ENCODE data around the gene GIGYF1.
"Not testable (repeated sequence)": the region's sequence is repeated elsewhere in the genome, so short reads cannot be mapped to it uniquely, and the experiment has no call there.

GIGYF1 gene, protein sequence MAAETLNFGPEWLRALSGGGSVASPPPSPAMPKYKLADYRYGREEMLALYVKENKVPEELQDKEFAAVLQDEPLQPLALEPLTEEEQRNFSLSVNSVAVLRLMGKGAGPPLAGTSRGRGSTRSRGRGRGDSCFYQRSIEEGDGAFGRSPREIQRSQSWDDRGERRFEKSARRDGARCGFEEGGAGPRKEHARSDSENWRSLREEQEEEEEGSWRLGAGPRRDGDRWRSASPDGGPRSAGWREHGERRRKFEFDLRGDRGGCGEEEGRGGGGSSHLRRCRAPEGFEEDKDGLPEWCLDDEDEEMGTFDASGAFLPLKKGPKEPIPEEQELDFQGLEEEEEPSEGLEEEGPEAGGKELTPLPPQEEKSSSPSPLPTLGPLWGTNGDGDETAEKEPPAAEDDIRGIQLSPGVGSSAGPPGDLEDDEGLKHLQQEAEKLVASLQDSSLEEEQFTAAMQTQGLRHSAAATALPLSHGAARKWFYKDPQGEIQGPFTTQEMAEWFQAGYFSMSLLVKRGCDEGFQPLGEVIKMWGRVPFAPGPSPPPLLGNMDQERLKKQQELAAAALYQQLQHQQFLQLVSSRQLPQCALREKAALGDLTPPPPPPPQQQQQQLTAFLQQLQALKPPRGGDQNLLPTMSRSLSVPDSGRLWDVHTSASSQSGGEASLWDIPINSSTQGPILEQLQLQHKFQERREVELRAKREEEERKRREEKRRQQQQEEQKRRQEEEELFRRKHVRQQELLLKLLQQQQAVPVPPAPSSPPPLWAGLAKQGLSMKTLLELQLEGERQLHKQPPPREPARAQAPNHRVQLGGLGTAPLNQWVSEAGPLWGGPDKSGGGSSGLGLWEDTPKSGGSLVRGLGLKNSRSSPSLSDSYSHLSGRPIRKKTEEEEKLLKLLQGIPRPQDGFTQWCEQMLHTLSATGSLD (N-terminal part only)

DNA sequence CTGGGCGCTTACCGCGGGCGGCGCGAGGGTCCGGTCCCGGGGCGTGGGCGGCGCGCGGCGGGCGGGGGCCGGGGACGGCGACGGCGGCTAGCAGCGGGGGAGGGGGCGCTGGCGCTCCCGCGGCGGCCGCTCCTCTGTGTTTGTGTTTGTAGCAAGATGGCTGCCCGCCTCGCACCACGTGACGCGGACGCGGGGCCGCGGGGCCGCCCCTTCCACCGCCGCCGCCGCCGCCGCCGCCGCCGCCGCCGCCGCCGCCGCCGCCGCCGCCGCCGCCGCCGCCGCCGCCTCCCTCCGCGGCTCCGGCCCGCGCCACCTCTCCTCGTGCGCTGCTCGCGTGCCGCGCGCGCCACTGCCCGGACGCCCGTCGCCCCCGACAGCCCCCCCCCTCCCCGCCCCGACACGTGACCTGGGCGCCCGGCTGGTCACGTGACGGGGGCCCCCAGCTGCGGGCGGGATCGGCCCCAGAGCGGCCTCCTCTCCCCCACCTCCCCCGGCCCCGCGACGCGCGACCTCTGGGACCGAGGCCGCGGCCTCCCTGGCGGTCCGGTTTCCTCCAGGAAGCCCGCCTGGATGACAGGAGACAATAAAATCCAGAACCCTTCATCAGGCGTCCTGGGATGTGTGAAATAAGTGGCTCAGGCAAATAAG lies at the start of gene GIGYF1:
Gene GIGYF1, minus strand, starts transcription at position 153 of the 648 bp plus-strand sequence. CDS start 6,012 bp downstream, outside the sequence.
- DNase-seq, result peak; percentile 46

DNA sequence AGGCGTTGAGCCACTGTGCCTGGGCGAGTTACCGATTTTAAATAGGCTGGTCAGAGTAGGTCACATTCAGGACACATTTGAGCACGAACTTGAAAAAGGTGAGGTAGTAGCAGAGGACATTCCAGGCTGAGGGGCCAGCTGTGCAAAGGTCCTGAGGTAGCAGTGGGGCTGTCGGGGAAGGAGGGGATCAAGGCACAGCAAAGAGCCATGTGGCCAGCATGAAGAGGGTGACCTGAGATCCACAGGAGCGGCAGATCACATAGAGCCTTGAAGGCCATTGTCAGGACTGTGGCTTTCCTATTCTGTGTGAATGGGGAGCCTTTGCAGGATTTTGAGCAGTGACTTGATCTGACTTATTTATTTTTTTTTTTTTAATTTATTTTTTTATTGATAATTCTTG lies 45.9 kb upstream of the GIGYF1 start:
- no peak for DNase-seq

DNA sequence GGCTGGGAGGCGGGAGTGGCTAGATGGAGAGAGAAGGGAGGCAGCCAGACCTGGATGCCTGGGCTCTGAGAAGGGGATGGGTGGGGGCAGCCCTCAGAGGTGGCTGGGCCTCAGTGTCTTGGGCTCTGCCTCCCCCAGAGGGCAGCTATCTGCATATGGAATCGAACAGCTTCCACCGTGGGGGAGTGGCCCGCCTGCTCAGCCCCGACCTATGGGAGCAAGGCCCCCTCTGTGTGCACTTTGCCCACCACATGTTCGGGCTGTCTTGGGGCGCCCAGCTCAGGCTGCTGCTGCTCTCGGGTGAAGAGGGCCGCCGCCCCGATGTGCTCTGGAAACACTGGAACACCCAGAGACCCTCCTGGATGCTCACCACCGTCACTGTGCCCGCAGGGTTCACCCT lies 42.6 kb upstream of the GIGYF1 start:
- no peak for DNase-seq

- DNase-seq, result no peak
These were observed 41.7 kb upstream of the GIGYF1 start for GRCh38 chr7:100735730-100736129.

GRCh38 chr7:100731937-100732636 lies 38.0 kb upstream of the GIGYF1 start:
- no peak for DNase-seq

DNA sequence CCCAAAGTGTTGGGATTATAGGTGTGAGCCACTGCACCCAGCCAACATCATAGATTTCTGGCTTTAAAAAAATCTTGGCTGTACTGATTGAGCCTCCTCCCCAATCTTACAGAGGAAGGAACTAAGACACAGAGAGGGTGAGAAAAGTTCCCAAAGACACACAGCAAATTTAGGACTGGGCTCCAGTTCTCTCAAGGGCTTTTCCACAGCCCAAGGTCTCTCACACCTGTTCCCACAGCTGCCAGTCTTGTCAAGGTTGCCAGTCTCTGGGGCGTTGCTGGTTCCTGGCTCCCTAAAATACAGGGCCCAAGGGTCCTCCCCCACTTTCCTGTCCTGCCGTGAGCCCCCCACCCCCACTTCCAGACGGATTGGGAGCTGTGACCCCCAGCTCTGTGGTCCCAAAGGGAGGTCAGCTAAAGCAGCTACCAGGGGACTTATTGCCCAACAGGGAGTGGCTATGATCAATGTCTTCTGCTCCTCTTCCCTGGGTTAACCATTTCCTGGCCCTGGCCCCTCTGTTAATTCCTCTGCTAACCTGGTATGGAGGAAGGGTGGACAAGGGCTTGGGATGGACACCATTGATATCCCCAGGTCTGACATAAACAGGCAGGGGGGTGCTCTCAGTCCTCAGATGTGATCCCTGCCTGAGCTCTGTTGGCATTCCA lies 36.2 kb upstream of the GIGYF1 start:
- DNase-seq, result no peak

- DNase-seq, result no peak
These were observed 34.1 kb upstream of the GIGYF1 start for GRCh38 chr7:100728196-100728595.

DNA sequence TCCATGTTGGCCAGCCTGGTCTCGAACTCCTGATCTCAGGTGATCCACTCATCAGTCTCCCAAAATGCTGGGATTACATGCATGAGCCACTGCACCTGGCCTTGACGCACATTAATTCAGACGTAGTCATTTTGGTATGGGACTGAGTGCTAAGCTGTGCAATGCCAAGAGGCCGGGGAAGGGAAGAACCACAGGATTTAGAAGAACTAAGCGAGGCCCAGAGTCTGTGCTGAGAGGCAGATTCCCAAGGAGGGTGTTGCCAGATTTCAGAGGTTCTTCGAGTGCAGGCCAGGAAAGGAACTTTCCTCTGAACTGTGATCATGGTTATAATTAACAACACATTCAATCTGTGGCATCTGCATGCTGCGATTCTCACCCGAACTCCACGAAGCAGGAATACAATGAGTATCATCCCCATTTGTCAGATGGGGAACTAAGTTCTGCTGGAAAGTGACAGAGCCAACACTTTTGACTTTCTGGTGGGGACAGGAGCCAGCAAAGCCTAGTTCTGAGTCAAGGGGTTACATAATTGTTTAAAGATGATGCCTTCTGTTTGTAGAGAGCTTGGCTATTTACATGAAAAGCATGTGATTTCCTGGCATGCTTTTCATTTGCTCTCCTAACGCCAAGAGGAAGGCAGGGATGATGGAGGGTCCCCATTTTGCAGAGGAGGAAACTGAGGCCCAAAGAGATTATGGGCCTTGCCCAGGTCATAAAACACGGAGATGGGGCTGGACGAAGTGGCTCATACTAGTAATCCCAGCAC lies 33.1 kb upstream of the GIGYF1 start:
- no peak for DNase-seq

DNA sequence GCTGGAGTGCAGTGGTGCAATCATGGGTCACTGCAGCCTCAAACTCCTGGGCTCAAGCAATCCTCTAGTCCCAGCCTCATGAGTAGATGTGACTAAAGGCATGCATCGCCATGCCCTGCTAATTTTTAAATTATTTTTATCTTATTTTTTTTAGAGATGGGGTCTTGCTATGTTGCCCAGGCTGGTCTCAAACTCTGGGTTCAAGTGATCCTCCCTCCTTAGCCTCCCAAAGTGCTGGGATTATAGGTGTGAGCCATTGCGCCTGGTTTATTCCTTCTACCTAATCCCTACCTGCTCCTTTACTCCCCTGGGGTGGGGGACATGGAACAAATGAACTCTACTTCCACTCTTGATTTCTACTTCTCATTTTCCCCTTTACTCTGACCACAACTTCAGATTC lies 30.3 kb upstream of the GIGYF1 start:
- not testable (repeated sequence) for DNase-seq

DNA sequence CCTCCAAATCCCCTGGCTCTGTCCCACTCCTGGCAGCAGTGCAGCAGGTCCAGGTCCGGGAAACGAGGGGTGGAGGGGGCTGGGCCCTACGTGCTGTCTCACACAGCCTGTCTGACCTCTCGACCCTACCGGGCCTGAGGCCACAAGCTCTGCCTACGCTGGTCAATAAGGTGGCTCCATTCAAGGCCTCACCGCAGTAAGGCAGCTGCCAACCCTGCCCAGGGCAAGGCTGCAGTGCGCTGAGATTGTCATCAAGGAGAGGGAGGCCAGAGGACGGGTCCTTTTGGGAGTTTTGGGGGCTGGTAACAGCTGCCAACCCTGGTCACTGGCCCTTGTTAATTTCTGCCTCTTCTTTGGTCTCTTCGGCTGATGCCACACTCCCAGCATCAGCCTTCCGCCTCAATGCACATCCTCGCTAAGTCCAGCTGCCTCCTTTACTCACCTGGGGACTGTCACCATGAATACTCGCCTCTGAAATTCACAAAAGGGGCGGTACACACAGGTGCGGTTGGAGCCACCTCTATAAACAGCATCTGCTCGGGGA lies 29.8 kb upstream of the GIGYF1 start:
- DNase-seq, result no peak

- no peak for DNase-seq
These were observed 28.6 kb upstream of the GIGYF1 start for GRCh38 chr7:100722480-100723212.

- DNase-seq, result no peak
These were observed 27.4 kb upstream of the GIGYF1 start for GRCh38 chr7:100721505-100721812.

DNA sequence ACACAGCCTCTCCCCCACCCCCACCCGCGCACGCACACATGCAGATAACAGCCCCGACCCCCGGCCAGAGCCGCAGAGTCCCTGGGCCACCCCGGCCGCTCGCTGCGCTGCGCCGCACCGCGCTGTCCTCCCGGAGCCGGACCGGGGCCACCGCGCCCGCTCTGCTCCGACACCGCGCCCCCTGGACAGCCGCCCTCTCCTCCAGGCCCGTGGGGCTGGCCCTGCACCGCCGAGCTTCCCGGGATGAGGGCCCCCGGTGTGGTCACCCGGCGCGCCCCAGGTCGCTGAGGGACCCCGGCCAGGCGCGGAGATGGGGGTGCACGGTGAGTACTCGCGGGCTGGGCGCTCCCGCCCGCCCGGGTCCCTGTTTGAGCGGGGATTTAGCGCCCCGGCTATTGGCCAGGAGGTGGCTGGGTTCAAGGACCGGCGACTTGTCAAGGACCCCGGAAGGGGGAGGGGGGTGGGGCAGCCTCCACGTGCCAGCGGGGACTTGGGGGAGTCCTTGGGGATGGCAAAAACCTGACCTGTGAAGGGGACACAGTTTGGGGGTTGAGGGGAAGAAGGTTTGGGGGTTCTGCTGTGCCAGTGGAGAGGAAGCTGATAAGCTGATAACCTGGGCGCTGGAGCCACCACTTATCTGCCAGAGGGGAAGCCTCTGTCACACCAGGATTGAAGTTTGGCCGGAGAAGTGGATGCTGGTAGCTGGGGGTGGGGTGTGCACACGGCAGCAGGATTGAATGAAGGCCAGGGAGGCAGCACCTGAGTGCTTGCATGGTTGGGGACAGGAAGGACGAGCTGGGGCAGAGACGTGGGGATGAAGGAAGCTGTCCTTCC lies 26.8 kb upstream of the GIGYF1 start:
- no peak for DNase-seq

DNA sequence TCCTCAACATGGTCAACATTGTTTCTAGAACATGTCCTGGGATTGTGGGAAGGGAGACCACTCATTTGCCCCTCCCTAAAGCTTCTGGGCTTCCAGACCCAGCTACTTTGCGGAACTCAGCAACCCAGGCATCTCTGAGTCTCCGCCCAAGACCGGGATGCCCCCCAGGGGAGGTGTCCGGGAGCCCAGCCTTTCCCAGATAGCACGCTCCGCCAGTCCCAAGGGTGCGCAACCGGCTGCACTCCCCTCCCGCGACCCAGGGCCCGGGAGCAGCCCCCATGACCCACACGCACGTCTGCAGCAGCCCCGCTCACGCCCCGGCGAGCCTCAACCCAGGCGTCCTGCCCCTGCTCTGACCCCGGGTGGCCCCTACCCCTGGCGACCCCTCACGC lies 26.2 kb upstream of the GIGYF1 start, which contains the start of gene EPO:
Gene EPO, plus strand, starts transcription at position 190 of the 392 bp plus-strand sequence. CDS start 513 bp downstream, outside the sequence.
- DNase-seq, result no peak

DNA sequence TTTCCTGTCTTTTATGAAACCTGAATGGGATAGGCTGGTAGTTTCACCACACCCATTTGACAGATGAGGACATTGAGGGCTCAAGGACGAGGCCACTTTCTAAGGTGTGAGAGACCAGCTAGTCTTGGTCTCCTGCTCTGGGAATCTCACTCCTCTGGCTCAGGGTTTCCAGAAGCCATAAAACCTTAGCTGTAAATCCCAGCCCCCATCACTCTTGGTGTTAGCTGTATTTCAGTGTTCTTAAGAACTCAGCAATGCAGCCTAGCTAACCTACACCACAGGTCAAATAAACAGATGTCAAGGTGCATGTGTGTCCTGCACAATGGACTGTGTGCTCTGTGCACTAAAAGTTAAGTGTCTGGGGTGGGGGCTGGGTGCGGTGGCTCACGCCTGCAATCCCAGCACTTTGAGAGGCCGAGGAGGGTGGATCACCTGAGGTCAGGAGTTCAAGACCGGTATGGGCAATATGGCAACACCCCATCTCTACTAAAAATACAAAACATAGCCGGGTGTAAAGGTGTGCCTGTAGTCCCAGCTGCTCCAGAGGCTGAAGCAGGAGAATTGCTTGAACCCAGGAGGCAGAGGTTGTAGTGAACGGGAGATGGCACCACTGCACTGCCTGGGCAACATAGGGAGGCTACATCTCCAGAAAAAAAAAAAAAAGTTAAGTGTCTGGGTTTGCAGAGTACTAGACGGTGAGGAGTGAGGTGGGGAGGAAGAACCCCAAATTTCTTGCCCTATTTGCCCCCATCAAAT lies 25.7 kb upstream of the GIGYF1 start:
- no peak for DNase-seq

DNA sequence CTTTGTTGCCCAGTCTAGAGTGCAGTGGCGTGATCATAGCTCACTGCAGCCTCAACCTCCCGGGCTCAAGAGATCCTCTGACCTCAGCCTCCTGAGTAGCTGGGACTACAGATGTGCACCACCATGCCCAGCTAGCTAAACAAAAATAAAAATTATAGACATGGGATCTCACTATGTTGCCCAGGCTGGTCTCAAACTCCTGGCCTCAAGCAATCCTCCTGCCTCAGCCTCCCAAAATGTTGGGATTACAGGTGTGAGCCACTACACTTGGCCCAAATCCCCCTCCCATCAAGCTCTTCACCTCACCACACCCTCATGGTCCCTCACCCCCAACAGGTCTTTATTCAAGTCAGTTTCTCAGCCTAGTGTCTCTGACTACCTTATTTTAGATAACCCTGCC lies 23.0 kb upstream of the GIGYF1 start:
- DNase-seq, result not testable (repeated sequence)

DNA sequence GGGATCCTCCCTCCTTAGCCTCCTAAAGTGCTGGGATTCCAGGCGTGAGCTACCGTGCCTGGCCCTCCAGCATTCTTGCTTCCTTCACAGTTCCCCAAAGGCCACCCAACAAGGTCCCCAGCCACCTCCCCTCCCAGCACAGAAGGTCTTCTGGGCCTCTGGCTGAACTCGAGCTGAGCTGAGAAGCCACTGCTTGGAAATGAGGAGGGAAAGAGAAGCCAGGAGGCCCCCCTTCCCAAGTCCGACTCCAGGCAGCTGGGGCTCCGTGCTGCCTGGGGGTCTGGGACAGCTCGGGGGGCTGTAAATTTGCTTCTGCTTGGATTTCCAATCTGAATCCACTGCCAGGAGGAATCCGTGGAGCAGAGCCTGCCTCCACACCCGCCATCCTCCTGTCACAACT lies 20.7 kb upstream of the GIGYF1 start:
- no peak for DNase-seq

- no peak for DNase-seq
These were observed 17.3 kb upstream of the GIGYF1 start for GRCh38 chr7:100711369-100711768.

- DNase-seq, result no peak
These were observed 16.4 kb upstream of the GIGYF1 start for GRCh38 chr7:100710452-100710851.

Data from NCI-H1105 treated with DMSO at 0.1 percent for 48 hours (cell line).